T-cell (primary cell): ENCODE data around the gene LDLRAP1. TPM values are rescaled to one million over a fixed set of nuclear protein-coding genes. Genes with fewer than 3 reads are reported as not detected.

ENCODE experiments used
- total RNA-seq, 35 experiments: library from RNA in 6 of 35; stranded (reverse) in 6 of 35; fragments of 120-200 nt in 1 of 35; gene quantifications; one replicate each; pipeline versions ENCODE4 v1.2.1 to v1.2.4 and lab custom pipeline; 2013 to 2026

The LDLRAP1 gene
- total RNA-seq, 5 donors from 2014 or later (not counting 1 experiment from before 2014, with no cell fraction given) = 143 to 298 (median 222) TPM

Other genes starting within 250 kb of the LDLRAP1 start
- gene TMEM50A, start 205.3 kb upstream of the LDLRAP1 start, total RNA-seq = 100 to 1,000 TPM in 1 of 5 donors, 10 to 100 TPM in 4; 74.8 to 104 (median 97.2) TPM
- 1 to 10 TPM in 1 of 5 donors, under 1 TPM in 3, not detected in 1; 0.35 to 1.0 (median 0.63) TPM for gene RHCE, start 122.8 kb upstream of the LDLRAP1 start, total RNA-seq
- gene MACO1, start 112.7 kb upstream of the LDLRAP1 start, total RNA-seq = 10 to 100 TPM; 19.7 to 23.2 (median 21.5) TPM
- gene MAN1C1, start 73.2 kb downstream of the LDLRAP1 start, total RNA-seq = 10 to 100 TPM; 57.5 to 90.5 (median 65.5) TPM